IMR-90 (cell line): ENCODE results near the gene FRYL. TPM values are rescaled to one million over a fixed set of nuclear protein-coding genes. Genes with fewer than 3 reads are reported as not detected.

Experiments used
- ATAC-seq: fragments of 200-7000 bp; cut with Tn5 transposase; 2 replicates; pipeline ENCODE4 v1.9.1; 2020; ENCODE audit warnings: low read depth, mild to moderate bottlenecking, moderate library complexity
- BruUV-seq: library from RNA; stranded (reverse); fragments of 400-500 nt; replicated peaks from 2 replicates; lab custom pipeline; 2021; lab: Mats Ljungman, UMichigan
- CTCF ChIA-PET: fragments of 300-600 bp; formaldehyde crosslinking; extraction: SDS; loops from one replicate; lab custom pipeline; 2021; ENCODE audit warnings: antibody characterized with exemption; lab: Yijun Ruan, JAX
- POLR2A ChIA-PET: fragments of 300-600 bp; sonication (Branson Sonifier 250); formaldehyde crosslinking; loops from one replicate; lab custom pipeline; 2022; ENCODE audit warnings: antibody characterized with exemption; ENCODE audit not compliant: unreplicated experiment; lab: Charles Lee
- DNase-seq: peaks from one replicate; pipeline ENCODE4 v3.0.0; 2013
- H2AFZ ChIP-seq: replicated peaks from 2 replicates; pipeline ENCODE3; 2013; ENCODE audit warnings: low read length, mild to moderate bottlenecking; ENCODE audit not compliant: poor library complexity
- H2AK5ac ChIP-seq: 2 replicates; pipeline ENCODE4 v1.6.1; 2013; ENCODE audit warnings: low read depth, low read length, inconsistent platforms
- H2AK9ac ChIP-seq: replicated peaks from 2 replicates; pipeline ENCODE3; 2013; ENCODE audit warnings: mild to moderate bottlenecking, low read depth, low read length, moderate library complexity; ENCODE audit not compliant: poor library complexity
- H2BK120ac ChIP-seq: 2 replicates; pipeline ENCODE4 v1.6.1; 2013; ENCODE audit warnings: low read depth, low read length, inconsistent platforms
- H2BK15ac ChIP-seq: 3 replicates; pipeline ENCODE4 v1.6.1; 2013; ENCODE audit warnings: low read depth, low read length, inconsistent platforms
- H2BK20ac ChIP-seq: 2 replicates; pipeline ENCODE4 v1.6.1; 2013; ENCODE audit warnings: low read depth, mild to moderate bottlenecking, inconsistent platforms, low read length, moderate library complexity
- H2BK5ac ChIP-seq: 2 replicates; pipeline ENCODE4 v1.6.1; 2013; ENCODE audit warnings: mild to moderate bottlenecking, low read depth, low read length, inconsistent platforms; ENCODE audit not compliant: poor library complexity, severe bottlenecking
- H3K14ac ChIP-seq: replicated peaks from 2 replicates; pipeline ENCODE4 v1.6.1; 2013; ENCODE audit warnings: low read depth, low read length, inconsistent platforms
- H3K18ac ChIP-seq: 2 replicates; pipeline ENCODE4 v1.6.1; 2013; ENCODE audit warnings: low read depth, low read length, control low read depth
- H3K23ac ChIP-seq: 2 replicates; pipeline ENCODE4 v1.6.1; 2013; ENCODE audit warnings: low read depth, low read length, inconsistent platforms
- H3K27ac ChIP-seq: 2 replicates; pipeline ENCODE4 v1.5.1; 2013; ENCODE audit warnings: mild to moderate bottlenecking, control low read depth, low read length; ENCODE audit not compliant: insufficient read depth
- H3K27me3 ChIP-seq: 2 replicates; pipeline ENCODE4 v1.6.1; 2013; ENCODE audit warnings: low read length; ENCODE audit not compliant: control insufficient read depth, insufficient read depth
- H3K36me3 ChIP-seq: 2 replicates; pipeline ENCODE4 v1.6.1; 2013; ENCODE audit warnings: low read length, mixed read lengths; ENCODE audit not compliant: control insufficient read depth, insufficient read depth
- H3K4ac ChIP-seq: 2 replicates; pipeline ENCODE4 v1.6.1; 2013; ENCODE audit warnings: low read depth, low read length, inconsistent platforms
- H3K4me1 ChIP-seq: 2 replicates; pipeline ENCODE4 v1.6.1; 2013; ENCODE audit warnings: low read length, mixed read lengths; ENCODE audit not compliant: control insufficient read depth, insufficient read depth
- H3K4me2 ChIP-seq: 2 replicates; pipeline ENCODE4 v1.6.1; 2013; ENCODE audit warnings: low read depth, mild to moderate bottlenecking, control low read depth, low read length, moderate library complexity
- H3K4me3 ChIP-seq: 2 replicates; pipeline ENCODE4 v1.5.1; 2013; ENCODE audit warnings: low read depth, mild to moderate bottlenecking, control low read depth, low read length, moderate library complexity; ENCODE audit not compliant: insufficient read depth
- H3K56ac ChIP-seq: 2 replicates; pipeline ENCODE4 v1.6.1; 2013; ENCODE audit warnings: low read length, inconsistent platforms; ENCODE audit not compliant: insufficient read depth; ENCODE audit errors: extremely low read depth
- H3K79me1 ChIP-seq, 2 experiments: 2 replicates each; pipeline ENCODE4 v1.6.1; 2013; ENCODE audit warnings: low read length in 2 of 2, inconsistent platforms in 1 of 2, low read depth in 1 of 2
- H3K9ac ChIP-seq: 2 replicates; pipeline ENCODE4 v1.6.1; 2013; ENCODE audit warnings: low read depth, low read length, control low read depth
- H3K9me1 ChIP-seq: 2 replicates; pipeline ENCODE4 v1.6.1; 2013; ENCODE audit warnings: low read length, inconsistent platforms; ENCODE audit not compliant: insufficient read depth
- H3K9me3 ChIP-seq: 2 replicates; pipeline ENCODE4 v1.6.1; 2013; ENCODE audit warnings: low read length; ENCODE audit not compliant: control insufficient read depth, insufficient read depth
- H4K20me1 ChIP-seq: 2 replicates; pipeline ENCODE4 v1.6.1; 2013; ENCODE audit warnings: low read length, inconsistent platforms; ENCODE audit not compliant: insufficient read depth
- H4K5ac ChIP-seq: 2 replicates; pipeline ENCODE4 v1.6.1; 2013; ENCODE audit warnings: mild to moderate bottlenecking, low read depth, low read length, control low read depth
- H4K8ac ChIP-seq, 2 experiments: 2 replicates each; pipeline ENCODE4 v1.6.1; 2013; ENCODE audit warnings: low read depth in 2 of 2, low read length in 2 of 2, control low read depth in 1 of 2, inconsistent platforms in 1 of 2
- H4K91ac ChIP-seq: 2 replicates; pipeline ENCODE4 v1.6.1; 2013; ENCODE audit warnings: low read depth, low read length, inconsistent platforms; ENCODE audit not compliant: insufficient read depth
- CEBPB ChIP-seq: IDR thresholded peaks from 2 replicates; pipeline ENCODE4 v1.6.1; 2012; ENCODE audit warnings: low read depth, low read length, improper control_type of control experiment
- RFX5 ChIP-seq: IDR thresholded peaks from 2 replicates; pipeline ENCODE4 v1.8.0; 2012; ENCODE audit warnings: low read depth, mild to moderate bottlenecking, low read length, moderate library complexity
- WGBS, 2 experiments: methylation state at CpG; one replicate each; pipeline versions ENCODE4 v1.1.5 to v1.1.7; 2013; ENCODE audit warnings: missing lambda C conversion rate in 2 of 2; ENCODE audit not compliant: insufficient read length in 1 of 2; ENCODE audit errors: extremely low coverage in 2 of 2; 5-methylcytosine and 5-hydroxymethylcytosine counted together
- dilution Hi-C: fragments of 300-500 bp; cut with HindIII; formaldehyde crosslinking; loops from one replicate; pipeline ENCODE4 v1.14.3; 2018; ENCODE audit warnings: low sequenced_read_pairs; ENCODE audit not compliant: unreplicated experiment
- in situ Hi-C: fragments of 300-500 bp; cut with MboI; formaldehyde crosslinking; loops from 3 replicates; pipeline ENCODE4 v1.14.3; 2019; ENCODE audit warnings: low sequenced_read_pairs, inconsistent platforms, mixed read lengths
- intact Hi-C: fragments of 100-400 bp; cut with micrococcal nuclease; formaldehyde crosslinking; loops from 2 replicates; pipeline ENCODE4 v1.10.0; 2022
- polyA plus RNA-seq, 3 experiments: library from polyadenylated mRNA; depleted of rRNA; stranded (reverse); fragments of >200 nt; gene quantifications; 2 replicates each; pipeline ENCODE4 v1.2.3, GENCODE V29; 2012; ENCODE audit warnings: low replicate concordance in 1 of 3
- total RNA-seq: library from RNA; depleted of rRNA; stranded (reverse); fragments of >200 nt; gene quantifications from 2 replicates; pipeline ENCODE4 v1.2.3, GENCODE V29; 2012
- TF ChIP-seq, protein P1 (sequence below): conservative IDR thresholded peaks from 2 replicates; pipeline ENCODE4 v1.5.1; 2012; ENCODE audit warnings: mild to moderate bottlenecking, low read depth, low read length, improper control_type of control experiment

FRYL gene
- total and polyA plus RNA-seq, 2 of the 4 experiments (the other 2 are of a cell fraction) = 9.9 to 77.4 TPM

DNA sequence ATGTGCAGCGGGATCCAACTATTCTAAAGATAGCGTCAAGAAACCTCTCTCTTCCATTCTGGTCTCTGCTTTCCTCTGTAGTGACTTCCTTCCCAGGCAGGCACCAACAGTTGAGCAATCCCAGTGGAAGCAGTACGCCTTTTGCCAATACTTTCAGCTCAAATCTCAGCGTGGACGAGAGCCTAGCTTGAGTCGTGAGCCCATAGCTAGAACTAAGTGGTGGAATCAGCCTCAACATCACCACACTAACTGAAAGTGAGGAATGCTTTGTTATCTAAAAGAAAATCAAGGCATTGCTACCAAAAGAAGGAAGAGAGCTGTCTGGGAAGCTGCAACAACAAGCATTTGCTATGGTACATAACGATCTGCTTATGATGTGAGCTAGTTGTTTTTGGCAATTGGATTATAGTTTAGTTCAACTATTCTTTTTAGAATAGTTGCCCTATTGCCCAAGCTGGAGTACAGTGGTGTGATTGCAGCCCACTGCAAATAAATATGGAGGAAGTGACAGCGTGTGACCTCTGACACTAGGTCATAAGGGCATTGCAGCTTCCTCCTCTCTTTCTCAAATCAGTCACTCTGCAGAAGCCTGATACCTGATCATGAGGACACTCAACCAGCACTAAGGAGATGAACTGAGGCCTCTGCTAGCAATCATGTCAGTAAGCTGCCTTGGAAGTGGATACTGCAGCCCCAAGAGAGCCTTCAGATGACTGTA, 24.7 kb upstream of the FRYL start:
- H3K9me3 ChIP-seq = no peaks in the 10 kb centered on the region
- ATAC-seq (peak; percentile 42; the same call in 1 of the 2 replicates), DNase-seq (no peak)
- H4K8ac ChIP-seq = peak overlapping the region in 1 of 2 experiments; percentile 45; a peak in 1 of 4 replicates
- peaks cover 2% of the 10 kb centered on the region; the same call in 1 of the 2 replicates for H3K4me1 ChIP-seq
- H3K36me3 ChIP-seq = no peaks in the 10 kb centered on the region
- CTCF ChIA-PET = no interaction called here
- H4K20me1 ChIP-seq = no peaks in the 10 kb centered on the region
- no peak overlapping the region for H2BK120ac ChIP-seq
- H2AK9ac ChIP-seq = no peak overlapping the region
- TF ChIP-seq, protein P1, sequence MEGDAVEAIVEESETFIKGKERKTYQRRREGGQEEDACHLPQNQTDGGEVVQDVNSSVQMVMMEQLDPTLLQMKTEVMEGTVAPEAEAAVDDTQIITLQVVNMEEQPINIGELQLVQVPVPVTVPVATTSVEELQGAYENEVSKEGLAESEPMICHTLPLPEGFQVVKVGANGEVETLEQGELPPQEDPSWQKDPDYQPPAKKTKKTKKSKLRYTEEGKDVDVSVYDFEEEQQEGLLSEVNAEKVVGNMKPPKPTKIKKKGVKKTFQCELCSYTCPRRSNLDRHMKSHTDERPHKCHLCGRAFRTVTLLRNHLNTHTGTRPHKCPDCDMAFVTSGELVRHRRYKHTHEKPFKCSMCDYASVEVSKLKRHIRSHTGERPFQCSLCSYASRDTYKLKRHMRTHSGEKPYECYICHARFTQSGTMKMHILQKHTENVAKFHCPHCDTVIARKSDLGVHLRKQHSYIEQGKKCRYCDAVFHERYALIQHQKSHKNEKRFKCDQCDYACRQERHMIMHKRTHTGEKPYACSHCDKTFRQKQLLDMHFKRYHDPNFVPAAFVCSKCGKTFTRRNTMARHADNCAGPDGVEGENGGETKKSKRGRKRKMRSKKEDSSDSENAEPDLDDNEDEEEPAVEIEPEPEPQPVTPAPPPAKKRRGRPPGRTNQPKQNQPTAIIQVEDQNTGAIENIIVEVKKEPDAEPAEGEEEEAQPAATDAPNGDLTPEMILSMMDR = no peak
- TF ChIP-seq CEBPB (peak; percentile 35; the same call in 1 of the 2 replicates), RFX5 (no peak)
- no peak overlapping the region for H2BK5ac ChIP-seq
- in situ Hi-C loops (no loop called here), dilution Hi-C loops (no loop called here), intact Hi-C loops (no loop called here)
- H2AK5ac ChIP-seq = no peak overlapping the region
- BruUV-seq = no TSS peak
- no peak overlapping the region for H2BK15ac ChIP-seq
- peak overlapping the region; percentile 74 for H2AFZ ChIP-seq
- H3K23ac ChIP-seq = no peak overlapping the region
- no peak overlapping the region for H3K18ac ChIP-seq
- no peak overlapping the region for H3K27ac ChIP-seq
- WGBS, 2 experiments = 70% methylated on average over 3 of the region's 8 CpGs; no CpG with 5 or more reads in 1 of the 2 experiments
- no peaks in the 10 kb centered on the region for H3K79me1 ChIP-seq
- no peak overlapping the region for H3K9ac ChIP-seq
- no peak overlapping the region for H2BK20ac ChIP-seq
- no peak overlapping the region for H4K5ac ChIP-seq
- H3K4me2 ChIP-seq = no peak overlapping the region; the same call in 1 of the 2 replicates
- no peak overlapping the region for H3K14ac ChIP-seq
- H3K4ac ChIP-seq = no peak overlapping the region
- peaks cover 2% of the 10 kb centered on the region; the same call in 1 of the 2 replicates for H3K9me1 ChIP-seq
- H3K27me3 ChIP-seq = no peaks in the 10 kb centered on the region
- no peak overlapping the region for H3K4me3 ChIP-seq
- no peak overlapping the region for H3K56ac ChIP-seq
- POLR2A ChIA-PET = no interaction called here
- no peak overlapping the region for H4K91ac ChIP-seq
